Suprapubic skin (tissue), 4 donors: Measurements from ENCODE around the gene FXYD4. TPM values are rescaled to one million over a fixed set of nuclear protein-coding genes. Genes with fewer than 3 reads are reported as not detected.

Source experiments
- DNase-seq, 2 donors: peaks; one replicate each; pipeline ENCODE4 v3.0.0-alpha.2; 2019; ENCODE audit warnings: low spot score in 2 of 2
- H3K27ac ChIP-seq: fragments of 200-600 bp; sonication (generic); one replicate; pipeline ENCODE4 v1.5.1; 2019
- H3K27me3 ChIP-seq: fragments of 200-600 bp; sonication (generic); one replicate; pipeline ENCODE4 v1.5.1; 2019
- H3K36me3 ChIP-seq: fragments of 200-600 bp; sonication (generic); one replicate; pipeline ENCODE4 v1.5.1; 2019
- H3K4me1 ChIP-seq: fragments of 200-600 bp; sonication (generic); one replicate; pipeline ENCODE4 v1.5.1; 2019
- H3K4me3 ChIP-seq: fragments of 200-600 bp; sonication (generic); one replicate; pipeline ENCODE4 v1.5.1; 2019; ENCODE audit warnings: mild to moderate bottlenecking
- H3K9me3 ChIP-seq: fragments of 200-600 bp; sonication (generic); one replicate; pipeline ENCODE4 v1.5.1; 2019
- EP300 ChIP-seq: sonication (generic); formaldehyde crosslinking; IDR thresholded peaks from one replicate; pipeline ENCODE4 v1.6.1; 2017; ENCODE audit warnings: antibody characterized with exemption
- POLR2A ChIP-seq, 2 donors: fragments of 450-650 bp; IDR thresholded peaks; one replicate each; pipeline ENCODE4 v1.6.1; 2017; ENCODE audit warnings: antibody characterized with exemption in 2 of 2, mild to moderate bottlenecking in 2 of 2, moderate library complexity in 2 of 2
- POLR2AphosphoS5 ChIP-seq, 3 donors: sonication (generic); formaldehyde crosslinking; IDR thresholded peaks; one replicate each; pipeline ENCODE4 v1.6.1; 2017; ENCODE audit warnings: antibody characterized with exemption in 3 of 3
- WGBS: methylation state at CpG from one replicate; pipeline ENCODE4 v1.1.5; 2018; 5-methylcytosine and 5-hydroxymethylcytosine counted together
- total RNA-seq, 4 donors: library from RNA; depleted of rRNA; stranded (reverse); fragments of >200 nt; gene quantifications; one replicate each; pipeline ENCODE4 v1.1.0, GENCODE V29; 2016
- TF ChIP-seq, protein P1 (sequence below), 2 donors: fragments of 200-600 bp in 1 of 2; fragments of 450-650 bp in 1 of 2; sonication (generic) in 1 of 2; IDR thresholded peaks; one replicate each; pipeline ENCODE4 v1.5.1; 2016 to 2019; ENCODE audit warnings: antibody characterized with exemption in 2 of 2, mild to moderate bottlenecking in 1 of 2, moderate library complexity in 1 of 2

Gene FXYD4
- total RNA-seq, 4 donors from 2014 or later, result not detected

DNA sequence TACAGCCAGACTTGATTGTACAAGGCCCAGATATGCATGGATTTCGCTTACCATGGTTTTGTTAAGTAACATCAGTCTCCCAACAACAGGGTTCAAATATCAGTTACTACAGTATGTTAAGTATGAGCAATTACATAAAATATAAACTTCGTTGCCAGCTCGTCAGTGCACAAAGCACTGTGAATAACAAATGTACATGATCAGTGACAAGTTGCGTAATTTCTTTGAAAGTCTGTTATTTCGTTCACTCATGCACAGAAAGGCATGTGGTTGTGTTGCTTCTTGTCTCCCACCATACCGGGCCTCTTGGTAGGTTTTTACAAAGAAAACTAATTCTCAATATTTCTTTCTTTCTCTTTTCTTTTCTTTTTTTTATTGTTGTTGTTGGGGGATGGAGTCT is 53.0 kb downstream of the FXYD4 start:
- Histone ChIP-seq H3K27me3 (no peaks in the 10 kb centered on the region), H3K4me1 (peaks cover 14% of the 10 kb centered on the region), H3K4me3 (no peak overlapping the region), H3K9me3 (no peaks in the 10 kb centered on the region), H3K36me3 (no peaks in the 10 kb centered on the region), H3K27ac (no peak overlapping the region)
- no peak for DNase-seq
- 89% methylated on average over 6 of the region's 6 CpGs for WGBS
- TF ChIP-seq POLR2A (IDR thresholded peaks at IDR 0.05) (no peak), EP300 (no peak), POLR2AphosphoS5 (IDR thresholded peaks at IDR 0.05) (no peak)
- TF ChIP-seq, protein P1, sequence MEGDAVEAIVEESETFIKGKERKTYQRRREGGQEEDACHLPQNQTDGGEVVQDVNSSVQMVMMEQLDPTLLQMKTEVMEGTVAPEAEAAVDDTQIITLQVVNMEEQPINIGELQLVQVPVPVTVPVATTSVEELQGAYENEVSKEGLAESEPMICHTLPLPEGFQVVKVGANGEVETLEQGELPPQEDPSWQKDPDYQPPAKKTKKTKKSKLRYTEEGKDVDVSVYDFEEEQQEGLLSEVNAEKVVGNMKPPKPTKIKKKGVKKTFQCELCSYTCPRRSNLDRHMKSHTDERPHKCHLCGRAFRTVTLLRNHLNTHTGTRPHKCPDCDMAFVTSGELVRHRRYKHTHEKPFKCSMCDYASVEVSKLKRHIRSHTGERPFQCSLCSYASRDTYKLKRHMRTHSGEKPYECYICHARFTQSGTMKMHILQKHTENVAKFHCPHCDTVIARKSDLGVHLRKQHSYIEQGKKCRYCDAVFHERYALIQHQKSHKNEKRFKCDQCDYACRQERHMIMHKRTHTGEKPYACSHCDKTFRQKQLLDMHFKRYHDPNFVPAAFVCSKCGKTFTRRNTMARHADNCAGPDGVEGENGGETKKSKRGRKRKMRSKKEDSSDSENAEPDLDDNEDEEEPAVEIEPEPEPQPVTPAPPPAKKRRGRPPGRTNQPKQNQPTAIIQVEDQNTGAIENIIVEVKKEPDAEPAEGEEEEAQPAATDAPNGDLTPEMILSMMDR (IDR thresholded peaks at IDR 0.05), result no peak

Other genes starting within 250 kb of the FXYD4 start
- 10 to 100 TPM; 10.1 to 15.5 (median 13.9) TPM for gene CSGALNACT2, start 233.2 kb upstream of the FXYD4 start, total RNA-seq
- gene RASGEF1A, start 104.6 kb upstream of the FXYD4 start, total RNA-seq, result 1 to 10 TPM in 1 of 4 donors, under 1 TPM in 3; 0.59 to 2.6 (median 0.79) TPM
- gene HNRNPF, start 37.5 kb downstream of the FXYD4 start, total RNA-seq, result 100 to 1,000 TPM; 180 to 248 (median 217) TPM
- 10 to 100 TPM in 2 of 4 donors, 1 to 10 TPM in 2; 6.5 to 16.0 (median 10.8) TPM for gene ZNF487, start 65.5 kb downstream of the FXYD4 start, total RNA-seq
- gene ZNF239, start 203.0 kb downstream of the FXYD4 start, total RNA-seq, result 1 to 10 TPM in 1 of 4 donors, under 1 TPM in 3; 0.30 to 1.2 (median 0.69) TPM
- 1 to 10 TPM; 1.8 to 4.8 (median 2.1) TPM for gene ZNF485, start 234.8 kb downstream of the FXYD4 start, total RNA-seq